ENCODE data around the gene CREBZF. TPM values are rescaled to one million over a fixed set of nuclear protein-coding genes. Genes with fewer than 3 reads are reported as not detected.

CREBZF gene
- total and polyA plus RNA-seq, 2 donors (not counting 1 experiment from before 2014, with no cell fraction given), result 64.9 to 109 TPM

GRCh38 chr11:85627998-85628770, 36.7 kb downstream of the CREBZF start, which contains the start of gene TMEM126B:
Gene TMEM126B, plus strand, starts transcription at chr11:85628593. Its CDS starts 15 bp downstream, at chr11:85628608.
- intact Hi-C loops (cut with micrococcal nuclease), result loop anchor here (1.0 to 5.0 kb wide), 8 partner anchors 19 to 675 kb away; partner anchors contain the start of genes EED, HIKESHI, PICALM and SYTL2
- H3K4me1 ChIP-seq (ENCODE audit: control insufficient read depth in 2 of 2, insufficient read depth in 2 of 2, low read length in 2 of 2), result peaks cover 14 to 19% of the 10 kb centered on the region in 2 donors
- H3K36me3 ChIP-seq (replicated peaks in 1 of 2; ENCODE audit: control extremely low read depth in 1 of 2, control insufficient read depth in 1 of 2, extremely low read depth in 1 of 2, insufficient read depth in 2 of 2, low read length in 1 of 2), result peaks cover 2 to 5% of the 10 kb centered on the region in 2 experiments
- under 1% methylated on average over 38 of the region's 41 CpGs for WGBS (ENCODE audit: insufficient coverage)
- Mint-ChIP-seq H3K4me1 (peaks cover 28% of the 10 kb centered on the region), H3K27ac (peak within 1 kb of the TSS; percentile 96), H3K4me3 (peak within 1 kb of the TSS; percentile 99), H3K27me3 (peaks cover 5% of the 10 kb centered on the region), H3K9me3 (ENCODE audit: insufficient read depth) (no peaks in the 10 kb centered on the region)
- ATAC-seq (ENCODE audit: low read depth) (peak; percentile 98), DNase-seq (peak; percentile 95)
- no peaks in the 10 kb centered on the region for H3K27me3 ChIP-seq (replicated peaks in 1 of 4; ENCODE audit: control extremely low read depth in 1 of 4, control insufficient read depth in 3 of 4, insufficient read depth in 4 of 4, low read length in 3 of 4)
- ChIA-PET CTCF (interaction anchor here (0.8 to 2.3 kb wide), 9 partner anchors 17 to 1070 kb away, joined by 3 to 15 read pairs (median 4); partner anchors contain the start of genes CCDC83, CREBZF, EED and TMEM126A), POLR2A (interaction anchor here (0.7 to 3.3 kb wide), 4 partner anchors 19 to 617 kb away, joined by 3 to 20 read pairs (median 10); partner anchors contain the start of genes CREBZF, EED and TMEM126A)
- peak within 1 kb of the TSS; percentile 97 for H2AFZ ChIP-seq (ENCODE audit: insufficient read depth, low read depth, low read length, poor library complexity, severe bottlenecking)
- H3K4me3 ChIP-seq (ENCODE audit: control extremely low read depth in 1 of 5, extremely low read depth in 1 of 5, insufficient read depth in 1 of 5, low read depth in 2 of 5, low read length in 4 of 5), result peak within 1 kb of the TSS; percentile 75 to 99 (median 85)
- H3K79me2 ChIP-seq (ENCODE audit: control insufficient read depth, insufficient read depth, low read length), result peaks cover 27% of the 10 kb centered on the region
- peak within 1 kb of the TSS; percentile 86 for H3K4me2 ChIP-seq (replicated peaks; ENCODE audit: low read depth, low read length, poor library complexity, severe bottlenecking)
- H3K27ac ChIP-seq (ENCODE audit: low read length in 2 of 2), result peak within 1 kb of the TSS; percentile 65 to 87
- H3K9ac ChIP-seq (ENCODE audit: low read length), result peak within 1 kb of the TSS; percentile 80
- no peak for TF ChIP-seq CTCF (IDR thresholded peaks at IDR 0.05)
- TF ChIP-seq EZH2 (IDR thresholded peaks at IDR 0.05; ENCODE audit: borderline replicate concordance, insufficient read depth, low read depth, low read length, poor library complexity, severe bottlenecking), result no peak
- H4K20me1 ChIP-seq (ENCODE audit: control insufficient read depth, insufficient read depth, low read length, poor library complexity, severe bottlenecking), result no peaks in the 10 kb centered on the region
- H3K9me3 ChIP-seq (ENCODE audit: control extremely low read depth in 1 of 3, control insufficient read depth in 2 of 3, insufficient read depth in 1 of 3, low read length in 2 of 3), result no peaks in the 10 kb centered on the region

Data from B cell (primary cell).